GM12801 (cell line): Measurements from ENCODE around the gene CCDC47.

Experiments
- TF ChIP-seq, protein P1 (sequence below): IDR thresholded peaks from one replicate; pipeline ENCODE4 v1.5.1; 2011; ENCODE audit warnings: control low read depth; ENCODE audit not compliant: insufficient read length; ENCODE audit errors: extremely low read depth

CCDC47 gene

DNA sequence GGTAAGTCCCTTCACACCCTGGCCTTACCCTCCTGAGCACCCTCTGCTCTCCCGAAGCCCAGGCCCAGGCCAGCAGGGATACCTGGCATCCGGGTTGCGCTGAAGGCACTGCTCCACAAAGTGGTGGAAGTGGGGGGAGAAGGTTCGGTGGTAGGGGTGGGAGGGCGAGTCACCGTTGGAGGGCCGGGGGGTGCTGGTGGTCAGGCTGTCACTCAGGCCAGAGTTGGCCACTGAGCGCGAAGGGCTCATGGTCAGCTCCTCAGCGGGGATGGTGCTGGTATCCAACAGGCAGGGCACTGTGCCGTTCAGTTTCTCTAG, 69.2 kb downstream of the CCDC47 start:
- TF ChIP-seq, protein P1, sequence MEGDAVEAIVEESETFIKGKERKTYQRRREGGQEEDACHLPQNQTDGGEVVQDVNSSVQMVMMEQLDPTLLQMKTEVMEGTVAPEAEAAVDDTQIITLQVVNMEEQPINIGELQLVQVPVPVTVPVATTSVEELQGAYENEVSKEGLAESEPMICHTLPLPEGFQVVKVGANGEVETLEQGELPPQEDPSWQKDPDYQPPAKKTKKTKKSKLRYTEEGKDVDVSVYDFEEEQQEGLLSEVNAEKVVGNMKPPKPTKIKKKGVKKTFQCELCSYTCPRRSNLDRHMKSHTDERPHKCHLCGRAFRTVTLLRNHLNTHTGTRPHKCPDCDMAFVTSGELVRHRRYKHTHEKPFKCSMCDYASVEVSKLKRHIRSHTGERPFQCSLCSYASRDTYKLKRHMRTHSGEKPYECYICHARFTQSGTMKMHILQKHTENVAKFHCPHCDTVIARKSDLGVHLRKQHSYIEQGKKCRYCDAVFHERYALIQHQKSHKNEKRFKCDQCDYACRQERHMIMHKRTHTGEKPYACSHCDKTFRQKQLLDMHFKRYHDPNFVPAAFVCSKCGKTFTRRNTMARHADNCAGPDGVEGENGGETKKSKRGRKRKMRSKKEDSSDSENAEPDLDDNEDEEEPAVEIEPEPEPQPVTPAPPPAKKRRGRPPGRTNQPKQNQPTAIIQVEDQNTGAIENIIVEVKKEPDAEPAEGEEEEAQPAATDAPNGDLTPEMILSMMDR: no peak

DNA sequence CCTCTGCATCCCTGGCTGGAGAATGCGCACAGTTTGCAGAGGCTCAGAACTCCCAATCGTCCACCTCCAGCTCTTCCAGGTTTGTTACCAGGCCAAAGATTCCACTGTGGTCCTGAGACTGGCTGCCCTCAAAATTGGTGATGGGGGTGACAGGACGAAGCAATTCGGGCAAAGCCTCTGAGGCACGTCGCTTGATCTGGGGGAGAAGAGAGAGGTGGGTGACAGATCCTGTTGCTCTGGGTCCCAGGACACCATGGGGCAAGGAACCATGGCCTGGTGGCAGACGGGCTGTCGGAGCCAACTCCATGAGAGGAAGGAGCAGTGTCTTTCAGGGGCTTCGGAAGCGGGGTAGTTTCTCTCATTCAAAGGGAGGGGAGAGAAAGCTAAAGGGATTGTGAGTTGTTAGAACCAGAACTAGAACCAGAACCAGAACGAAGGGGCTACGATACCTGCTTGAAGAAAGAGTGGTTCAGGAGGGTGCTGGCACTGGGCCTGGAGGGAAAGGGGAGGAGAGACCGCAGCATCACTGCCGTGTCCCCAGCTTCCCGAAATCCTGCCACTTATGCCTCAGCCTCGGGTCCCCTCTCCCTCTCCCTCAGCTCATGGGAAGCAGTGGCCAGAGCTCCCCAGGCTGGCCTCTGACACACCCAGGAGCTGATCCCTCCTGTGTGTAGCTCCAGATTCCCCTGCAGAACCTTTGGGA, 69.7 kb downstream of the CCDC47 start:
- TF ChIP-seq, protein P1: no peak

DNA sequence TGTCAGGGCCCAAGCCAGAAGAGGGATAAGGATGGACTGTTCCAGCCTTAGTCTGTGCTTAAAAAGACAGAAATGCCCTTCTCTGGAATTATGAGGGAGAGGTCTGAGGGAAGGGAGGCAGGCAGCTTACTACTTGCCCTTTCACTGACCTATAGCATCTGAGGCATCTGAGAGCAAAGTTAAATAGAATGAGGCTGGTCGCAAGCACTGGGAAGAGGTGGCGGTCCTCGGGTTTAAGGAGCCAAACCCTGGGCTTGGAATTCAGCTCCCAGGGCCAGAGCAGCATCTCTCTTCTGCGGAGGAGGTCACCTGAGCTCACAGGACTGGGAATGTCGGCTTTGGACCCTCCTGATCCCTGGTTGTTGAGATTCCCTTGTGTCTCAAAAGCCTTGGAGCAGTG, 70.4 kb downstream of the CCDC47 start:
- TF ChIP-seq, protein P1: no peak

DNA sequence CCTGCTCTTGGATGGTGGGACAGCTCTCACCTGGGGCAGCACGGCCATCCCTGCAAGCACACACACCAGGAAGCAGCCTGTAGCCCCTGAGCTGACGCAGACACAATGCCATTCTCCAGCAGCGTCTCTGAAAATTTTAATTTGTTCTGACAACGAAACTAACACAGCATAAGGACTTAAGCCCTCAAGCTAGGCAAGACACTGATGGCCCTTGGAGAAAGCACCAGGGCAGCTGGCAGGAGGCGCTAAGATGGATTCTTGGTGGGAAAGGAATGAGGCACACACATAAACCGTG, 70.7 kb downstream of the CCDC47 start:
- TF ChIP-seq, protein P1: no peak

DNA sequence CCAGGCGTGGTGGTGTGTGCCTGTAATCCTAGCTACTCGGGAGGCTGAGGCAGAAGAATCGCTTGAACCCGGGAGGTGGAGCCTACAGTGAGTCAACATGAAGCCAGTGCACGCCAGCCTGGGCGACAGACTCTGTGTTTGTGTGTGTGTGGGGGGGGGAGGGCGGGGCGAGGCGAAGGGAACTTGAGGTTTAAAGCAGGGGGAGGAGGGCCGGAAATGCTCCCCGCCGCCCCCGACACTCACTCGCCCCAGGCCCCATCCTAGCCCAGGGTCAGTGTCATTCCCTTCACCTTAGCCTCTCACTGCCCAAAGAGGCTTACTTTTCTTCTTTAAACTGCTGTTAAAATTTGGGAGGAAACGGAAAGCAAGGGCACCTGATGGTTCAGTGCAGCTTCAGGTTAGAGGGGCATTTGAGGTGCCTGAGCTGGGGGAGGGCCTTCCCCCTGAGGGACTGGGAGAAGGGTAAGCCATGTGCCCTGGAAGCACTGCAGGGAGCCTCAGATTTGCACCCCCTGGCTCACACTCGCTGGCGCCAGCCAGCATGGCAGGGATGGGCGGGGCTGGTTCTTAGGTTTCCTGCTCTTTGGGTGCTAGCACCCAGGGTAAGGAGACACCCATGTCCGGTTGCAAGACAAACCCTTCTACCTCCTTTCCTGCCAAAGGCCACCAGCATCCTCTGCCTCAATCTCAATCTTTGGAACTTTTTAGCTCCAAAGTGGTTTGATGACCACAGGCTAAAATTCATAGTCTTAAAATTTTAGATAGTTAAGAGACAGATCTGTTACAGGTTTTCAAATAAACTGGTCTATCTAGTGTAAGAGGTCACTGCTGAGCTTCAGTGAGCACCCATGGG, 71.3 kb downstream of the CCDC47 start:
- TF ChIP-seq, protein P1: no peak

DNA sequence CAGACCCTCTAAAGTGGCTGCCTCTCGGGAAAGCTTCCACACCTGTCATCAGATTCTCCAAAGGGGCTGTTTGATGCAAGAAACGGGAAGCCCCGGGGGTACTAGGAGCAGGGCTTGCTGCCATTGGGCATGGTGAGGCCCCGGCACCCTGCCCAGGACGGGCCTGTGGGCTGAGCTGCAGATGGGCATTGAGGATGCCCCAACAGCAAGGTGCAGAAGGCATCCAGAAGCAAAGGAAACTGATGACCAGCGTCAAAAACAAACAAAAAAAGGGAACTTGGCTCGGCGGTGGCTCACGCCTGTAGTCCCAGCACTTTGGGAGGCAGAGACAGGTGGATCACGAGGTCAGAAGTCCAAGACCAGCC, 72.0 kb downstream of the CCDC47 start:
- TF ChIP-seq, protein P1: no peak

DNA sequence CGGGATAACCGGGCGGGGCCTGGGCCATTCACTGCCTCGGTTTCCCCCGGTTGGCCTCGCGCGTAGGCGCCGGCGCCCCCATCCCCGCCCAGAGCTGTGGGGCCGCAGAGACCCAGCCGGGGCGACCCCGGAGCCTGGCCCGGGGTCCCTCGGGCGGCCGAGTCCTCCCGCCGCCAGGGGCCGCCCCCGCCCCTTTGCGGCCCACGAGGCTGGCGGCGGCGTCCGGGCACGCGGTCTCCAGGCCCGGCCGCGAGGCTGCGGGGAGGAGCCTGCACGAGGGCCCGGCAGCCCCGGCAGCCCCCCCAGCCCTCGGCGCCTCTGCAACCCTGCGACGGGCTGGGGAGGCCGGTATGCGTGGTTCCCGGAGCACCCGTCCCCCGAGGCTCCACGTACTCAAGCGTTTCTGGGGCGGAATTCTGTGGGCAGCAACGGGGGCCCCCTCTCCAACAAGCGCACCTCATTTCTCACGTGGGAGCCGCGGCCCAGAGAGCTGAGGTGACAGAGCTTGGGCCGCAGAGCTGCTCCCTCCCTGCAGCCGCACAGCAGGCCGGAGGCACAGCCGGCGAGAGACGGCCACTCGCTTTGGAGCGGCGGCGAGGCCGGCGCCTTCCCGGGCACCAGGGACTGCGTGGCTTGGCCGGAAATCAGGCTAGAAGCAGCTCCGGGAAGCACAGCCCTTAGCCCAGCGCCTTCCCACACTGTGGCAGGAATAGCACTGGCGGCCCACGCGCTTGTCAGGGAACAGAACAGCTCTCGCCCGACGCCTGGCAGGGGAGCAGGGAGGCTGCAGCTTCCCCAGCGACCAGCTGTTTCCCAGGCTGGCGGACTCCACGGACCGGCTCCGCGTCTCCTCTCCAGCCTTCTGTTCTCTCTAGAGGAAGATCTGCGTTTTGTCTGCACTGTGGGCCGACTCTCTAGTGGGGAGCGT, 72.6 kb downstream of the CCDC47 start:
- TF ChIP-seq, protein P1: no peak
